Neuronal stem cell (in vitro differentiated cells): ENCODE data around the gene SFTPD.

ENCODE experiments used
- DNase-seq: peaks from one replicate; pipeline ENCODE4 v3.0.0-alpha.2; 2013; ENCODE audit warnings: low spot score
- H2AFZ ChIP-seq: one replicate; pipeline ENCODE4 v1.6.1; 2013; ENCODE audit warnings: mild to moderate bottlenecking, low read length, inconsistent platforms
- H2AK5ac ChIP-seq: 2 replicates; pipeline ENCODE4 v1.6.1; 2013; ENCODE audit warnings: low read depth, mild to moderate bottlenecking, inconsistent platforms, low read length, moderate library complexity, mixed read lengths
- H2BK120ac ChIP-seq: 2 replicates; pipeline ENCODE4 v1.6.1; 2013; ENCODE audit warnings: low read depth, mild to moderate bottlenecking, inconsistent platforms, low read length, moderate library complexity, mixed read lengths
- H2BK12ac ChIP-seq: one replicate; pipeline ENCODE4 v1.6.1; 2013; ENCODE audit warnings: low read length, inconsistent platforms
- H2BK15ac ChIP-seq: 2 replicates; pipeline ENCODE4 v1.6.1; 2013; ENCODE audit warnings: mild to moderate bottlenecking, low read length, inconsistent platforms, mixed read lengths
- H2BK5ac ChIP-seq: one replicate; pipeline ENCODE4 v1.6.1; 2013; ENCODE audit warnings: inconsistent platforms, mild to moderate bottlenecking, low read length, moderate library complexity
- H3K14ac ChIP-seq: one replicate; pipeline ENCODE4 v1.6.1; 2013; ENCODE audit warnings: low read length, inconsistent platforms
- H3K18ac ChIP-seq: 2 replicates; pipeline ENCODE4 v1.6.1; 2013; ENCODE audit warnings: low read length, inconsistent platforms
- H3K23ac ChIP-seq: 2 replicates; pipeline ENCODE4 v1.6.1; 2013; ENCODE audit warnings: low read depth, mild to moderate bottlenecking, mixed read lengths, low read length, inconsistent platforms; ENCODE audit not compliant: poor library complexity
- H3K27ac ChIP-seq: replicated peaks from 3 replicates; pipeline ENCODE4 v1.5.1; 2013; ENCODE audit warnings: low read length, inconsistent platforms
- H3K27me3 ChIP-seq, 3 experiments: 2 replicates each; pipeline ENCODE4 v1.6.1; 2013; ENCODE audit warnings: low read length in 3 of 3, mild to moderate bottlenecking in 2 of 3, inconsistent platforms in 1 of 3, low read depth in 1 of 3, mixed read lengths in 1 of 3, moderate library complexity in 1 of 3; ENCODE audit not compliant: control insufficient read depth in 3 of 3, insufficient read depth in 3 of 3
- H3K36me3 ChIP-seq, 2 donors: replicated peaks in 1 of 2; 2 replicates each; pipeline ENCODE4 v1.6.1; 2013; ENCODE audit warnings: low read length in 2 of 2; ENCODE audit not compliant: control insufficient read depth in 2 of 2, insufficient read depth in 2 of 2
- H3K4ac ChIP-seq: 2 replicates; pipeline ENCODE4 v1.6.1; 2013; ENCODE audit warnings: inconsistent platforms, mild to moderate bottlenecking, low read length, moderate library complexity
- H3K4me1 ChIP-seq, 2 donors: 1 replicate in 1 of 2; 2 replicates in 1 of 2; pipeline ENCODE4 v1.6.1; 2013; ENCODE audit warnings: low read length in 2 of 2, low read depth in 1 of 2; ENCODE audit not compliant: control insufficient read depth in 2 of 2, insufficient read depth in 1 of 2
- H3K4me2 ChIP-seq: one replicate; pipeline ENCODE4 v1.6.1; 2013; ENCODE audit warnings: mild to moderate bottlenecking, low read length, inconsistent platforms; ENCODE audit not compliant: insufficient read depth, poor library complexity, severe bottlenecking
- H3K4me3 ChIP-seq, 2 donors: 2 replicates each; pipeline ENCODE4 v1.5.1; 2013; ENCODE audit warnings: low read length in 2 of 2, mild to moderate bottlenecking in 2 of 2, inconsistent platforms in 1 of 2, moderate library complexity in 1 of 2
- H3K79me1 ChIP-seq: one replicate; pipeline ENCODE4 v1.6.1; 2013; ENCODE audit warnings: low read depth, mild to moderate bottlenecking, inconsistent platforms, low read length, moderate library complexity
- H3K9ac ChIP-seq: one replicate; pipeline ENCODE4 v1.6.1; 2013; ENCODE audit warnings: mild to moderate bottlenecking, low read depth, low read length, inconsistent platforms; ENCODE audit not compliant: poor library complexity
- H3K9me3 ChIP-seq, 2 donors: replicated peaks in 1 of 2; 2 replicates each; pipeline versions ENCODE3 to v1.6.1; 2013; ENCODE audit warnings: low read length in 2 of 2, mild to moderate bottlenecking in 2 of 2, inconsistent platforms in 1 of 2, low read depth in 1 of 2, mixed read lengths in 1 of 2, moderate library complexity in 1 of 2; ENCODE audit not compliant: control insufficient read depth in 2 of 2, insufficient read depth in 1 of 2
- H4K8ac ChIP-seq: one replicate; pipeline ENCODE4 v1.6.1; 2013; ENCODE audit warnings: low read depth, mild to moderate bottlenecking, inconsistent platforms, low read length, moderate library complexity
- H4K91ac ChIP-seq: one replicate; pipeline ENCODE4 v1.6.1; 2013; ENCODE audit warnings: low read length, low read depth, mild to moderate bottlenecking, inconsistent platforms; ENCODE audit not compliant: poor library complexity
- WGBS, 2 donors: extraction: QIAGEN DNeasy Blood & Tissue Kit; methylation state at CpG; one replicate each; pipeline ENCODE4 v1.1.7; 2013; ENCODE audit warnings: missing lambda C conversion rate in 2 of 2, mixed read lengths in 1 of 2; ENCODE audit not compliant: insufficient read length in 2 of 2, insufficient replicate concordance in 1 of 2; ENCODE audit errors: extremely low coverage in 2 of 2; 5-methylcytosine and 5-hydroxymethylcytosine counted together

The SFTPD gene

DNA sequence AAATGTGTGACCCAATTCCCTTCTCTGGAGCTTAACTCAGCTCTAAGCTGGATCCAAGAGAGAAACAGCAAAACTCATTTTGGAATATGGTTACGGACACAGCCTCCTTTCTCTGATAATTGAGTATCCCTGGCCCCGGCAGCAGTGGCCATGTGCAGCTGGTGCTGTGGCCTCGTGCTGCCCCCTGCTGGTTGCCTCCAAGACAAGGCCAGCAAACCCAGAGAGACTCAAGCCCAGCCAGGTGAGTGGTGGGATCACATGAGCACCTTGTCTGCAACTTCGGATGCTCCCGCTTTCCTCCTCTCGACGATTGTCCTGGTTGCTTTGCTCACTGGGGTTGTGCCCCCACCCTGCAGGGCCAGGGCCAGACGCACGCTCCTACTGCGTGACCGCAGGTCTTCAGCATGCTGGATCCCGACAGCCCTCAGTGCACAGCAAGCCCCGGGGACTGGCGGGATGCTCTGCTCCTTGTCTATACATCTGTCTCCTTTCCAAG, 19.4 kb downstream of the SFTPD start:
- no peak overlapping the region for H2BK12ac ChIP-seq
- no peak overlapping the region for H3K27ac ChIP-seq
- no CpG with 5 or more reads among the region's 14 CpGs for WGBS, 2 donors
- H3K4me1 ChIP-seq = no peaks in the 10 kb centered on the region
- H3K79me1 ChIP-seq = no peaks in the 10 kb centered on the region
- H2BK5ac ChIP-seq = no peak overlapping the region
- peak; percentile 65 for DNase-seq
- no peak overlapping the region for H2AFZ ChIP-seq
- H2AK5ac ChIP-seq = no peak overlapping the region
- no peaks in the 10 kb centered on the region for H3K36me3 ChIP-seq
- H3K4me2 ChIP-seq = no peak overlapping the region
- no peak overlapping the region for H2BK15ac ChIP-seq
- no peak overlapping the region for H4K8ac ChIP-seq
- no peak overlapping the region for H4K91ac ChIP-seq
- H3K18ac ChIP-seq = no peak overlapping the region
- no peak overlapping the region for H2BK120ac ChIP-seq
- peaks cover 0 to 1% (median 0%) of the 10 kb centered on the region in 3 experiments for H3K27me3 ChIP-seq
- no peak overlapping the region for H3K9ac ChIP-seq
- H3K9me3 ChIP-seq = peaks cover 3 to 10% of the 10 kb centered on the region in 2 donors
- H3K23ac ChIP-seq = no peak overlapping the region
- no peak overlapping the region for H3K4ac ChIP-seq
- H3K14ac ChIP-seq = no peak overlapping the region
- no peak overlapping the region for H3K4me3 ChIP-seq

DNA sequence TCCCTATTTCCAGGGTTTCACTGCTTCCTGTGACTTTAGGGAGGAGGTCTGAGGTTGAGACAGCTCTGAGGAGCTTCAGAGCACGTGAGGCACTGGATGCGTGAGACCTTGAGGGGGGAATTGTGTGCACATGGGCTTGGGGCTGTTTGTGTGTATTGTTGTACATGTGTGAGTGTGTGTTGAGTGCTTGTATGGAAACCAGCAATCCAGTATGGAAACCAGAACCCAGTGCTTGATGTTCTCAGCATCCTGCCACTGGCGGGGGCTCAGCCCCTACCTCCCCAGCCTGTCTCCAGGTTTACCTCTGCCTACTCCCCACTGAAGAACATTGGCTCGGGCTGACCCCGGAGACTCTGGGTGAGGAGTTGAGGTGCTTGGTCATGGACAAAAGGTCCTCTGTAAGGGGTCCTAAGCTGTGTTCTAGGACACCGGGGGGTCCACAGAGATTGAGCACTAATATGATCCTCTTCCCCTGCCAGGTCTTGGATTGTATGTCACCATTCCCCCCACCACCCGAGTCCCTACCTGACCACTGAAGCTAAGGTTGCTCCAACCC, 20.8 kb downstream of the SFTPD start:
- H4K8ac ChIP-seq = no peak overlapping the region
- H2AFZ ChIP-seq = no peak overlapping the region
- H3K36me3 ChIP-seq = peaks cover 0 to 5% of the 10 kb centered on the region in 2 donors
- H3K18ac ChIP-seq = no peak overlapping the region
- H3K79me1 ChIP-seq = no peaks in the 10 kb centered on the region
- H3K27ac ChIP-seq = no peak overlapping the region
- H3K27me3 ChIP-seq = peaks cover 0 to 1% (median 0%) of the 10 kb centered on the region in 3 experiments
- no peak overlapping the region for H2BK5ac ChIP-seq
- H2BK12ac ChIP-seq = no peak overlapping the region
- H4K91ac ChIP-seq = no peak overlapping the region
- no CpG with 5 or more reads among the region's 7 CpGs for WGBS, 2 donors
- H3K4me2 ChIP-seq = no peak overlapping the region
- H3K9me3 ChIP-seq = peaks cover 3 to 10% of the 10 kb centered on the region in 2 donors
- no peak overlapping the region for H3K14ac ChIP-seq
- no peak overlapping the region for H2BK120ac ChIP-seq
- DNase-seq = no peak
- H3K4me3 ChIP-seq = no peak overlapping the region
- no peak overlapping the region for H2BK15ac ChIP-seq
- no peak overlapping the region for H3K9ac ChIP-seq
- no peak overlapping the region for H2AK5ac ChIP-seq
- H3K23ac ChIP-seq = no peak overlapping the region
- no peaks in the 10 kb centered on the region for H3K4me1 ChIP-seq
- H3K4ac ChIP-seq = no peak overlapping the region

DNA sequence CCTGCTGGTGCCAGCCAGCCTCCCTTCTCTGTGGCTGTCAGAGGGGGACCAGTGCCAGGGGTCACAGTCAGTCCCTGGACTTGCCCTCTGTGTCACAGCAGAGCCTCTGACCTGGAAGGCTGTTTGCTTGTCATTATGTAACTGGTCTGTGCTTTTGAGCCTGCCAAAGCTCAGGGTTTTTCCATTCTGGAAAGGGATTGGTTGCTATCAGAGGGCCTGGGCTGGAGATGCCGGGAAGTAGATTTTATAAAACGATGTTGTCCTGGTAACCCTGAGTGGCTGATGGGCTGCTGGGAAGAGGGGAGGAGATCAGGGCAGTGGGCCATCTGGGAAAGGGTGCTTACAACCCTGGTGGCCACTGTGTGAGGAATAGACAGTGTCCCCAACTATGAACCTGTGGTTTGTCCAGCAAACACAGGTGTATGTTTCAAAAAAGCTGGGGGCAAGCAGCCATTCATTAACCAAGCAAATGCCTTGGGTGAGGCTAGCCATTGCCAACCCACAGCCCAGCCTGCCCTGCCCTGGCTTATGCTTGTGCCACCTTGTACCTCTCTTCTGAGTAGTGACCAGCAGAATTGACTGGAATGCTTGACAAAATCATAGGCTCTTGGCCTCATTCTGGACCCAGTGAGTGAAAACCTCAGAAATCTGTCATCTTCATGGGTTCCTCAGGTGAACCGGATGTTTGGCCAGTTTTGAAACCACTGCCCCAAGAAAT, 21.6 kb downstream of the SFTPD start:
- Histone ChIP-seq H4K91ac (no peak overlapping the region), H2BK120ac (no peak overlapping the region), H3K4me1 (no peaks in the 10 kb centered on the region), H2BK12ac (no peak overlapping the region), H2BK5ac (no peak overlapping the region), H3K4me2 (no peak overlapping the region), H3K4me3 (no peak overlapping the region), H4K8ac (no peak overlapping the region), H3K27ac (no peak overlapping the region), H3K18ac (no peak overlapping the region), H3K27me3 (peaks cover 0 to 1% (median 0%) of the 10 kb centered on the region in 3 experiments), H3K79me1 (no peaks in the 10 kb centered on the region), H3K9ac (no peak overlapping the region), H3K4ac (no peak overlapping the region), H3K9me3 (peaks cover 3 to 10% of the 10 kb centered on the region in 2 donors), H3K14ac (no peak overlapping the region), H2AK5ac (no peak overlapping the region), H2AFZ (no peak overlapping the region), H3K23ac (no peak overlapping the region), H2BK15ac (no peak overlapping the region), H3K36me3 (peaks cover 0 to 7% of the 10 kb centered on the region in 2 donors)
- no CpG with 5 or more reads among the region's 3 CpGs for WGBS, 2 donors
- no peak for DNase-seq

DNA sequence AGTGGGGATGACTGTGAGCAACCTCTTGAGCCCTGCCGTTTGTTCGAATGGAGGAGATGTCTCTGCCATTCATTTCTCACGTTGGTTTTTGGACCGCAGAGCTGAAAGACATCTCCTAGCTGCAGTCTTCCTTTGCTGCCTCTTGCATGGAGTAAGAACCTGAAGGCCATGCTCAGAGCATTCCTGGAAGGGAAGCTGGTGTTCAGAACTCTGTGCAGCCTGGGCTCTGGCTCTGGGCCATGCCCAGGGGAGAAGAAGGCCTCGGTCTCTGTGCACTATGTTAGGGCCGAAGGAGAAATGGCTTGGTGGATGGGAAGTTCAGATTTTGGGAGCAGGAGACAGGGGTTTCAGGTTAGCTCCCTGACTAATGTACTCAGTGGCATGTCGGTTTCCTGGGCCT, 22.9 kb downstream of the SFTPD start:
- Histone ChIP-seq H3K36me3 (peaks cover 0 to 7% of the 10 kb centered on the region in 2 donors), H3K9me3 (peaks cover 3 to 10% of the 10 kb centered on the region in 2 donors), H3K27ac (no peak overlapping the region), H3K4ac (no peak overlapping the region), H3K23ac (no peak overlapping the region), H2BK5ac (no peak overlapping the region), H2AFZ (no peak overlapping the region), H2BK120ac (no peak overlapping the region), H4K8ac (no peak overlapping the region), H3K14ac (no peak overlapping the region), H2AK5ac (no peak overlapping the region), H2BK12ac (no peak overlapping the region), H3K4me3 (no peak overlapping the region), H3K18ac (no peak overlapping the region), H3K79me1 (no peaks in the 10 kb centered on the region), H3K4me2 (no peak overlapping the region), H3K9ac (no peak overlapping the region), H4K91ac (no peak overlapping the region), H3K27me3 (peaks cover 0 to 1% (median 0%) of the 10 kb centered on the region in 3 experiments), H2BK15ac (no peak overlapping the region), H3K4me1 (no peaks in the 10 kb centered on the region)
- no peak for DNase-seq
- WGBS, 2 donors = no CpG with 5 or more reads among the region's 7 CpGs
